ENCODE data around the gene MAMDC2.

DNA sequence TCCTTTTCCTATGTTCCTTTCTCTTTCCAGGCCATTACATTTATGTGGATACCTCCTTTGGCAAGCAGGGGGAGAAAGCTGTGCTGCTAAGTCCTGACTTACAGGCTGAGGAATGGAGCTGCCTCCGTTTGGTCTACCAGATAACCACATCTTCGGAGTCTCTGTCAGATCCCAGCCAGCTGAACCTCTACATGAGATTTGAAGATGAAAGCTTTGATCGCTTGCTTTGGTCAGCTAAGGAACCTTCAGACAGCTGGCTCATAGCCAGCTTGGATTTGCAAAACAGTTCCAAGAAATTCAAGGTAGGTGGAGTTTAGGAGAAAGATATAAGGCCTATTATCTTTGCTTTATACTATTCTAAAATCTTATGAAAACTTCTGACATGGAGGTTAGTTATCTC, 64.5 kb downstream of the MAMDC2 start:
- TF ChIP-seq, protein P1, sequence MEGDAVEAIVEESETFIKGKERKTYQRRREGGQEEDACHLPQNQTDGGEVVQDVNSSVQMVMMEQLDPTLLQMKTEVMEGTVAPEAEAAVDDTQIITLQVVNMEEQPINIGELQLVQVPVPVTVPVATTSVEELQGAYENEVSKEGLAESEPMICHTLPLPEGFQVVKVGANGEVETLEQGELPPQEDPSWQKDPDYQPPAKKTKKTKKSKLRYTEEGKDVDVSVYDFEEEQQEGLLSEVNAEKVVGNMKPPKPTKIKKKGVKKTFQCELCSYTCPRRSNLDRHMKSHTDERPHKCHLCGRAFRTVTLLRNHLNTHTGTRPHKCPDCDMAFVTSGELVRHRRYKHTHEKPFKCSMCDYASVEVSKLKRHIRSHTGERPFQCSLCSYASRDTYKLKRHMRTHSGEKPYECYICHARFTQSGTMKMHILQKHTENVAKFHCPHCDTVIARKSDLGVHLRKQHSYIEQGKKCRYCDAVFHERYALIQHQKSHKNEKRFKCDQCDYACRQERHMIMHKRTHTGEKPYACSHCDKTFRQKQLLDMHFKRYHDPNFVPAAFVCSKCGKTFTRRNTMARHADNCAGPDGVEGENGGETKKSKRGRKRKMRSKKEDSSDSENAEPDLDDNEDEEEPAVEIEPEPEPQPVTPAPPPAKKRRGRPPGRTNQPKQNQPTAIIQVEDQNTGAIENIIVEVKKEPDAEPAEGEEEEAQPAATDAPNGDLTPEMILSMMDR (IDR thresholded peaks at IDR 0.05 in 4 of 5, conservative IDR thresholded peaks at IDR 0.05 in 1 of 5): no peak
- TF ChIP-seq POLR2A (IDR thresholded peaks at IDR 0.05): no peak

Data from gastrocnemius medialis (tissue), 4 donors.